GM19397 (cell line): ENCODE measurements around the gene KCNV2.

ENCODE experiments used
- ATAC-seq: cut with Tn5 transposase; IDR thresholded peaks from one replicate; pipeline ENCODE4 v1.9.1; 2021; ENCODE audit warnings: mild to moderate bottlenecking, moderate library complexity; ENCODE audit not compliant: unreplicated experiment

The KCNV2 gene

GRCh38 chr9:2718698-2719033, 1.4 kb downstream of the KCNV2 start:
- no peak for ATAC-seq

- no peak for ATAC-seq
These were observed 2.9 kb downstream of the KCNV2 start for GRCh38 chr9:2720179-2720654.

- no peak for ATAC-seq
These were observed 5.4 kb downstream of the KCNV2 start for GRCh38 chr9:2722715-2723114.

GRCh38 chr9:2723376-2724065, 6.2 kb downstream of the KCNV2 start:
- ATAC-seq = no peak

- ATAC-seq = no peak
These were observed 7.8 kb downstream of the KCNV2 start for GRCh38 chr9:2725126-2725525.

- no peak for ATAC-seq
These were observed 8.8 kb downstream of the KCNV2 start for GRCh38 chr9:2725898-2726649.

- no peak for ATAC-seq
These were observed 9.5 kb downstream of the KCNV2 start for GRCh38 chr9:2726650-2727340.

- ATAC-seq = no peak
These were observed 10.1 kb downstream of the KCNV2 start for GRCh38 chr9:2727374-2727773.

- peak; percentile 86 for ATAC-seq
These were observed 10.8 kb downstream of the KCNV2 start for GRCh38 chr9:2727966-2728613.

- no peak for ATAC-seq
These were observed 11.7 kb downstream of the KCNV2 start for GRCh38 chr9:2729003-2729402.

- ATAC-seq = no peak
These were observed 12.4 kb downstream of the KCNV2 start for GRCh38 chr9:2729721-2730120.

GRCh38 chr9:2730971-2731370, 13.7 kb downstream of the KCNV2 start:
- ATAC-seq = no peak

GRCh38 chr9:2732492-2732891, 15.2 kb downstream of the KCNV2 start:
- no peak for ATAC-seq

- no peak for ATAC-seq
These were observed 23.3 kb downstream of the KCNV2 start for GRCh38 chr9:2740616-2741015.

- ATAC-seq = no peak
These were observed 24.3 kb downstream of the KCNV2 start for GRCh38 chr9:2741441-2742158.

- no peak for ATAC-seq
These were observed 24.9 kb downstream of the KCNV2 start for GRCh38 chr9:2742214-2742613.

- no peak for ATAC-seq
These were observed 26.7 kb downstream of the KCNV2 start for GRCh38 chr9:2743937-2744529.

- ATAC-seq = no peak
These were observed 28.5 kb downstream of the KCNV2 start for GRCh38 chr9:2745560-2746380.

- ATAC-seq = no peak
These were observed 32.2 kb downstream of the KCNV2 start for GRCh38 chr9:2749485-2749884.

GRCh38 chr9:2755285-2755684, 38.0 kb downstream of the KCNV2 start:
- no peak for ATAC-seq
